IMR-90 (cell line): Measurements from ENCODE around the gene SNX22. TPM values are rescaled to one million over a fixed set of nuclear protein-coding genes. Genes with fewer than 3 reads are reported as not detected.

ENCODE experiments used
- ATAC-seq: fragments of 200-7000 bp; cut with Tn5 transposase; 2 replicates; pipeline ENCODE4 v1.9.1; 2020; ENCODE audit warnings: low read depth, mild to moderate bottlenecking, moderate library complexity
- BruUV-seq: library from RNA; stranded (reverse); fragments of 400-500 nt; replicated peaks from 2 replicates; lab custom pipeline; 2021; lab: Mats Ljungman, UMichigan
- CTCF ChIA-PET: fragments of 300-600 bp; formaldehyde crosslinking; extraction: SDS; loops from one replicate; lab custom pipeline; 2021; ENCODE audit warnings: antibody characterized with exemption; lab: Yijun Ruan, JAX
- POLR2A ChIA-PET: fragments of 300-600 bp; sonication (Branson Sonifier 250); formaldehyde crosslinking; loops from one replicate; lab custom pipeline; 2022; ENCODE audit warnings: antibody characterized with exemption; ENCODE audit not compliant: unreplicated experiment; lab: Charles Lee
- DNase-seq: peaks from one replicate; pipeline ENCODE4 v3.0.0; 2013
- H2AFZ ChIP-seq: replicated peaks from 2 replicates; pipeline ENCODE3; 2013; ENCODE audit warnings: low read length, mild to moderate bottlenecking; ENCODE audit not compliant: poor library complexity
- H2AK5ac ChIP-seq: 2 replicates; pipeline ENCODE4 v1.6.1; 2013; ENCODE audit warnings: low read depth, low read length, inconsistent platforms
- H2AK9ac ChIP-seq: replicated peaks from 2 replicates; pipeline ENCODE3; 2013; ENCODE audit warnings: mild to moderate bottlenecking, low read depth, low read length, moderate library complexity; ENCODE audit not compliant: poor library complexity
- H2BK120ac ChIP-seq: 2 replicates; pipeline ENCODE4 v1.6.1; 2013; ENCODE audit warnings: low read depth, low read length, inconsistent platforms
- H2BK15ac ChIP-seq: 3 replicates; pipeline ENCODE4 v1.6.1; 2013; ENCODE audit warnings: low read depth, low read length, inconsistent platforms
- H2BK20ac ChIP-seq: 2 replicates; pipeline ENCODE4 v1.6.1; 2013; ENCODE audit warnings: low read depth, mild to moderate bottlenecking, inconsistent platforms, low read length, moderate library complexity
- H2BK5ac ChIP-seq: 2 replicates; pipeline ENCODE4 v1.6.1; 2013; ENCODE audit warnings: mild to moderate bottlenecking, low read depth, low read length, inconsistent platforms; ENCODE audit not compliant: poor library complexity, severe bottlenecking
- H3K14ac ChIP-seq: replicated peaks from 2 replicates; pipeline ENCODE4 v1.6.1; 2013; ENCODE audit warnings: low read depth, low read length, inconsistent platforms
- H3K18ac ChIP-seq: 2 replicates; pipeline ENCODE4 v1.6.1; 2013; ENCODE audit warnings: low read depth, low read length, control low read depth
- H3K23ac ChIP-seq: 2 replicates; pipeline ENCODE4 v1.6.1; 2013; ENCODE audit warnings: low read depth, low read length, inconsistent platforms
- H3K27ac ChIP-seq: 2 replicates; pipeline ENCODE4 v1.5.1; 2013; ENCODE audit warnings: mild to moderate bottlenecking, control low read depth, low read length; ENCODE audit not compliant: insufficient read depth
- H3K27me3 ChIP-seq: 2 replicates; pipeline ENCODE4 v1.6.1; 2013; ENCODE audit warnings: low read length; ENCODE audit not compliant: control insufficient read depth, insufficient read depth
- H3K36me3 ChIP-seq: 2 replicates; pipeline ENCODE4 v1.6.1; 2013; ENCODE audit warnings: low read length, mixed read lengths; ENCODE audit not compliant: control insufficient read depth, insufficient read depth
- H3K4ac ChIP-seq: 2 replicates; pipeline ENCODE4 v1.6.1; 2013; ENCODE audit warnings: low read depth, low read length, inconsistent platforms
- H3K4me1 ChIP-seq: 2 replicates; pipeline ENCODE4 v1.6.1; 2013; ENCODE audit warnings: low read length, mixed read lengths; ENCODE audit not compliant: control insufficient read depth, insufficient read depth
- H3K4me2 ChIP-seq: 2 replicates; pipeline ENCODE4 v1.6.1; 2013; ENCODE audit warnings: low read depth, mild to moderate bottlenecking, control low read depth, low read length, moderate library complexity
- H3K4me3 ChIP-seq: 2 replicates; pipeline ENCODE4 v1.5.1; 2013; ENCODE audit warnings: low read depth, mild to moderate bottlenecking, control low read depth, low read length, moderate library complexity; ENCODE audit not compliant: insufficient read depth
- H3K56ac ChIP-seq: 2 replicates; pipeline ENCODE4 v1.6.1; 2013; ENCODE audit warnings: low read length, inconsistent platforms; ENCODE audit not compliant: insufficient read depth; ENCODE audit errors: extremely low read depth
- H3K79me1 ChIP-seq, 2 experiments: 2 replicates each; pipeline ENCODE4 v1.6.1; 2013; ENCODE audit warnings: low read length in 2 of 2, inconsistent platforms in 1 of 2, low read depth in 1 of 2
- H3K9ac ChIP-seq: 2 replicates; pipeline ENCODE4 v1.6.1; 2013; ENCODE audit warnings: low read depth, low read length, control low read depth
- H3K9me1 ChIP-seq: 2 replicates; pipeline ENCODE4 v1.6.1; 2013; ENCODE audit warnings: low read length, inconsistent platforms; ENCODE audit not compliant: insufficient read depth
- H3K9me3 ChIP-seq: 2 replicates; pipeline ENCODE4 v1.6.1; 2013; ENCODE audit warnings: low read length; ENCODE audit not compliant: control insufficient read depth, insufficient read depth
- H4K20me1 ChIP-seq: 2 replicates; pipeline ENCODE4 v1.6.1; 2013; ENCODE audit warnings: low read length, inconsistent platforms; ENCODE audit not compliant: insufficient read depth
- H4K5ac ChIP-seq: 2 replicates; pipeline ENCODE4 v1.6.1; 2013; ENCODE audit warnings: mild to moderate bottlenecking, low read depth, low read length, control low read depth
- H4K8ac ChIP-seq, 2 experiments: 2 replicates each; pipeline ENCODE4 v1.6.1; 2013; ENCODE audit warnings: low read depth in 2 of 2, low read length in 2 of 2, control low read depth in 1 of 2, inconsistent platforms in 1 of 2
- H4K91ac ChIP-seq: 2 replicates; pipeline ENCODE4 v1.6.1; 2013; ENCODE audit warnings: low read depth, low read length, inconsistent platforms; ENCODE audit not compliant: insufficient read depth
- BHLHE40 ChIP-seq: fragments of 150-350 bp; IDR thresholded peaks from 2 replicates; pipeline ENCODE4 v1.6.1; 2016; ENCODE audit warnings: mild to moderate bottlenecking, low read depth, low read length
- CHD1 ChIP-seq: IDR thresholded peaks from 2 replicates; pipeline ENCODE4 v1.6.1; 2012; ENCODE audit warnings: low read depth, low read length, improper control_type of control experiment
- dilution Hi-C: fragments of 300-500 bp; cut with HindIII; formaldehyde crosslinking; loops from one replicate; pipeline ENCODE4 v1.14.3; 2018; ENCODE audit warnings: low sequenced_read_pairs; ENCODE audit not compliant: unreplicated experiment
- in situ Hi-C: fragments of 300-500 bp; cut with MboI; formaldehyde crosslinking; loops from 3 replicates; pipeline ENCODE4 v1.14.3; 2019; ENCODE audit warnings: low sequenced_read_pairs, inconsistent platforms, mixed read lengths
- intact Hi-C: fragments of 100-400 bp; cut with micrococcal nuclease; formaldehyde crosslinking; loops from 2 replicates; pipeline ENCODE4 v1.10.0; 2022
- polyA plus RNA-seq, 3 experiments: library from polyadenylated mRNA; depleted of rRNA; stranded (reverse); fragments of >200 nt; gene quantifications; 2 replicates each; pipeline ENCODE4 v1.2.3, GENCODE V29; 2012; ENCODE audit warnings: low replicate concordance in 1 of 3
- total RNA-seq: library from RNA; depleted of rRNA; stranded (reverse); fragments of >200 nt; gene quantifications from 2 replicates; pipeline ENCODE4 v1.2.3, GENCODE V29; 2012
- TF ChIP-seq, protein P1 (sequence below): fragments of 150-350 bp; IDR thresholded peaks from 2 replicates; pipeline ENCODE4 v1.6.1; 2017; ENCODE audit warnings: mild to moderate bottlenecking, antibody characterized with exemption, low read length, low read depth
- TF ChIP-seq, protein P2 (sequence below): conservative IDR thresholded peaks from 2 replicates; pipeline ENCODE4 v1.5.1; 2012; ENCODE audit warnings: mild to moderate bottlenecking, low read depth, low read length, improper control_type of control experiment

SNX22 gene
- total and polyA plus RNA-seq, 2 of the 4 experiments (the other 2 are of a cell fraction), result 0.12 to 0.18 TPM

DNA sequence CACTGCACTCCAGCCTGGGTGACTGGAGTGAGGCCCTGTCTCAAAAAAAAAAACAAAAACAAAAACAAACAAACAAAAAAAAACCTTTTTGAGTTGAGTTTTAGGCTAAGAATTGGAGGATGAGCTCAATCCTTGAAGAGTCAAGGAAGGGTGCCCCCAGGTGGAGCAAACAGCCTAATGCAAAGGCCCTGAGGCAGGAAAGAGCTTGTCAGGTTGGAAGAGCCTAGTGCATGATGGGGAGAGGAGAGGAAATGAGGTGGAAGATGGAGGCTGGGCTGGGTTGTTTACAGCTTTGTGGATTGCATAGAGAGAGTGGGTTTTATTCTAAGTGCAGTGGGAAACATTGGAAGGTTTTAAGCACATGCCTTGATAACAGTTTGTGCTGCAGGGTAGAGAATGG, 2.1 kb upstream of the SNX22 start:
- ChIA-PET POLR2A (interaction anchor here (0.5 kb wide), 1 partner anchor 1067 kb away, joined by 3 read pairs; no protein-coding TSS in a partner anchor), CTCF (no interaction called here)
- Histone ChIP-seq H3K9ac (no peak overlapping the region), H3K23ac (no peak overlapping the region), H4K20me1 (peaks cover 9% of the 10 kb centered on the region), H3K4me1 (peaks cover 2% of the 10 kb centered on the region; the same call in 1 of the 2 replicates), H2BK20ac (no peak overlapping the region), H3K27ac (no peak overlapping the region), H3K18ac (no peak overlapping the region), H3K4me2 (no peak overlapping the region), H4K91ac (no peak overlapping the region), H2AK9ac (no peak overlapping the region), H4K8ac (no peak overlapping the region), H2BK120ac (no peak overlapping the region), H3K27me3 (peaks cover 15% of the 10 kb centered on the region), H2BK5ac (no peak overlapping the region), H3K4me3 (no peak overlapping the region), H3K56ac (no peak overlapping the region), H4K5ac (no peak overlapping the region), H2AK5ac (no peak overlapping the region), H3K9me3 (no peaks in the 10 kb centered on the region), H3K36me3 (peaks cover 6% of the 10 kb centered on the region), H2BK15ac (no peak overlapping the region), H3K4ac (no peak overlapping the region), H3K79me1 (no peaks in the 10 kb centered on the region), H2AFZ (no peak overlapping the region), H3K14ac (peak overlapping the region; percentile 29; the same call in 1 of the 2 replicates), H3K9me1 (peaks cover 6% of the 10 kb centered on the region; the same call in 1 of the 2 replicates)
- intact Hi-C loops, result loop anchor here (5.0 kb wide), 1 partner anchor 37 kb away; no protein-coding TSS in a partner anchor
- ATAC-seq (no peak), DNase-seq (no peak)
- in situ Hi-C loops, result no loop called here
- no peak for TF ChIP-seq BHLHE40
- no peak for TF ChIP-seq CHD1
- TF ChIP-seq, protein P1, sequence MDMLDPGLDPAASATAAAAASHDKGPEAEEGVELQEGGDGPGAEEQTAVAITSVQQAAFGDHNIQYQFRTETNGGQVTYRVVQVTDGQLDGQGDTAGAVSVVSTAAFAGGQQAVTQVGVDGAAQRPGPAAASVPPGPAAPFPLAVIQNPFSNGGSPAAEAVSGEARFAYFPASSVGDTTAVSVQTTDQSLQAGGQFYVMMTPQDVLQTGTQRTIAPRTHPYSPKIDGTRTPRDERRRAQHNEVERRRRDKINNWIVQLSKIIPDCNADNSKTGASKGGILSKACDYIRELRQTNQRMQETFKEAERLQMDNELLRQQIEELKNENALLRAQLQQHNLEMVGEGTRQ, result no peak
- TF ChIP-seq, protein P2, sequence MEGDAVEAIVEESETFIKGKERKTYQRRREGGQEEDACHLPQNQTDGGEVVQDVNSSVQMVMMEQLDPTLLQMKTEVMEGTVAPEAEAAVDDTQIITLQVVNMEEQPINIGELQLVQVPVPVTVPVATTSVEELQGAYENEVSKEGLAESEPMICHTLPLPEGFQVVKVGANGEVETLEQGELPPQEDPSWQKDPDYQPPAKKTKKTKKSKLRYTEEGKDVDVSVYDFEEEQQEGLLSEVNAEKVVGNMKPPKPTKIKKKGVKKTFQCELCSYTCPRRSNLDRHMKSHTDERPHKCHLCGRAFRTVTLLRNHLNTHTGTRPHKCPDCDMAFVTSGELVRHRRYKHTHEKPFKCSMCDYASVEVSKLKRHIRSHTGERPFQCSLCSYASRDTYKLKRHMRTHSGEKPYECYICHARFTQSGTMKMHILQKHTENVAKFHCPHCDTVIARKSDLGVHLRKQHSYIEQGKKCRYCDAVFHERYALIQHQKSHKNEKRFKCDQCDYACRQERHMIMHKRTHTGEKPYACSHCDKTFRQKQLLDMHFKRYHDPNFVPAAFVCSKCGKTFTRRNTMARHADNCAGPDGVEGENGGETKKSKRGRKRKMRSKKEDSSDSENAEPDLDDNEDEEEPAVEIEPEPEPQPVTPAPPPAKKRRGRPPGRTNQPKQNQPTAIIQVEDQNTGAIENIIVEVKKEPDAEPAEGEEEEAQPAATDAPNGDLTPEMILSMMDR, result 0 out of 2 replicates have a peak, but pooled peaks have one; percentile 19
- dilution Hi-C loops, result no loop called here
- BruUV-seq, result no TSS peak
